Measurements from ENCODE around the gene AKAP6. TPM values are rescaled to one million over a fixed set of nuclear protein-coding genes. Genes with fewer than 3 reads are reported as not detected.
A peak's percentile ranks its signal among the peaks of the same experiment; 100 is the strongest.

Gene AKAP6
- polyA plus RNA-seq, 1 donor: 67.7 TPM

GRCh38 chr14:32630701-32631100 is 301.6 kb downstream of the AKAP6 start:
- DNase-seq: no peak

GRCh38 chr14:32633224-32633859 is 304.2 kb downstream of the AKAP6 start:
- DNase-seq: no peak

- DNase-seq: no peak
These were observed 304.8 kb downstream of the AKAP6 start for GRCh38 chr14:32633930-32634329.

- peak; percentile 63 for DNase-seq
These were observed 306.1 kb downstream of the AKAP6 start for GRCh38 chr14:32635061-32635719.

- no peak for DNase-seq
These were observed 308.5 kb downstream of the AKAP6 start for GRCh38 chr14:32637582-32637981.

GRCh38 chr14:32639208-32639607 is 310.1 kb downstream of the AKAP6 start:
- DNase-seq: no peak

- no peak for DNase-seq
These were observed 316.5 kb downstream of the AKAP6 start for GRCh38 chr14:32645551-32645950.

- no peak for DNase-seq
These were observed 319.3 kb downstream of the AKAP6 start for GRCh38 chr14:32648434-32648833.

- no peak for DNase-seq
These were observed 320.9 kb downstream of the AKAP6 start for GRCh38 chr14:32650030-32650429.

- no peak for DNase-seq
These were observed 321.6 kb downstream of the AKAP6 start for GRCh38 chr14:32650665-32651064.

GRCh38 chr14:32654106-32654505 is 325.0 kb downstream of the AKAP6 start:
- no peak for DNase-seq

GRCh38 chr14:32656601-32657000 is 327.5 kb downstream of the AKAP6 start:
- DNase-seq: no peak

- DNase-seq: no peak
These were observed 328.0 kb downstream of the AKAP6 start for GRCh38 chr14:32657081-32657480.

- no peak for DNase-seq
These were observed 332.1 kb downstream of the AKAP6 start for GRCh38 chr14:32661216-32661615.

- DNase-seq: no peak
These were observed 333.1 kb downstream of the AKAP6 start for GRCh38 chr14:32662211-32662610.

- DNase-seq: peak; percentile 51
These were observed 337.2 kb downstream of the AKAP6 start for GRCh38 chr14:32666308-32666707.

GRCh38 chr14:32667287-32667686 is 338.2 kb downstream of the AKAP6 start:
- no peak for DNase-seq

- DNase-seq: no peak
These were observed 338.7 kb downstream of the AKAP6 start for GRCh38 chr14:32667791-32668190.

- DNase-seq: no peak
These were observed 340.3 kb downstream of the AKAP6 start for GRCh38 chr14:32669391-32669790.

GRCh38 chr14:32675433-32675832 is 346.3 kb downstream of the AKAP6 start:
- DNase-seq: no peak

- no peak for DNase-seq
These were observed 348.2 kb downstream of the AKAP6 start for GRCh38 chr14:32677129-32677780.

GRCh38 chr14:32678088-32678487 is 349.0 kb downstream of the AKAP6 start:
- DNase-seq: no peak

- no peak for DNase-seq
These were observed 351.0 kb downstream of the AKAP6 start for GRCh38 chr14:32679927-32680612.

All from hindlimb muscle (tissue), 1 donor.